HCT116 (cell line): ENCODE data around the gene UPK3BL1.
"Not testable (repeated sequence)": the region's sequence is repeated elsewhere in the genome, so short reads cannot be mapped to it uniquely, and the experiment has no call there.

Experiments
- CEBPB ChIP-seq: IDR thresholded peaks from 2 replicates; pipeline ENCODE4 v1.6.1; 2012; ENCODE audit warnings: low read depth
- EGR1 ChIP-seq: IDR thresholded peaks from 2 replicates; pipeline ENCODE4 v1.6.1; 2012; ENCODE audit warnings: low read depth
- ELF1 ChIP-seq: IDR thresholded peaks from 2 replicates; pipeline ENCODE4 v1.6.1; 2012; ENCODE audit warnings: low read depth, borderline replicate concordance
- EZH2 ChIP-seq: fragments of 200-600 bp; sonication (generic); IDR thresholded peaks from 2 replicates; pipeline ENCODE4 v1.6.1; 2017; ENCODE audit warnings: antibody characterized with exemption, mixed run types
- EZH2phosphoT487 ChIP-seq: fragments of 200-600 bp; IDR thresholded peaks from 2 replicates; pipeline ENCODE4 v1.6.1; 2018; ENCODE audit warnings: antibody characterized with exemption, borderline replicate concordance
- POLR2A ChIP-seq: IDR thresholded peaks from 2 replicates; pipeline ENCODE4 v1.7.0; 2011; ENCODE audit warnings: borderline replicate concordance; ENCODE audit not compliant: insufficient read depth, insufficient read length; ENCODE audit errors: extremely low read depth
- POLR2AphosphoS5 ChIP-seq: IDR thresholded peaks from 2 replicates; pipeline ENCODE4 v1.6.1; 2011; ENCODE audit warnings: mild to moderate bottlenecking, low read depth, low read length, moderate library complexity
- SRF ChIP-seq: IDR thresholded peaks from 2 replicates; pipeline ENCODE4 v1.6.1; 2012; ENCODE audit warnings: low read depth
- TF ChIP-seq, protein P1 (sequence below): IDR thresholded peaks from 2 replicates; pipeline ENCODE4 v1.6.1; 2012
- TF ChIP-seq, protein P2 (sequence below), 3 experiments: fragments of 200-600 bp in 1 of 3; sonication (generic) in 1 of 3; IDR thresholded peaks in 2 of 3; conservative IDR thresholded peaks in 1 of 3; 2 replicates each; pipeline ENCODE4 v1.5.1; 2012 to 2017; ENCODE audit warnings: low read depth in 2 of 3, low read length in 2 of 3, antibody characterized with exemption in 1 of 3, borderline replicate concordance in 1 of 3, control low read depth in 1 of 3, mild to moderate bottlenecking in 1 of 3, mixed read lengths in 1 of 3, mixed run types in 1 of 3, moderate library complexity in 1 of 3; ENCODE audit not compliant: insufficient read depth in 1 of 3
- TF ChIP-seq, protein P3 (sequence below): IDR thresholded peaks from 2 replicates; pipeline ENCODE4 v1.6.1; 2012

DNA sequence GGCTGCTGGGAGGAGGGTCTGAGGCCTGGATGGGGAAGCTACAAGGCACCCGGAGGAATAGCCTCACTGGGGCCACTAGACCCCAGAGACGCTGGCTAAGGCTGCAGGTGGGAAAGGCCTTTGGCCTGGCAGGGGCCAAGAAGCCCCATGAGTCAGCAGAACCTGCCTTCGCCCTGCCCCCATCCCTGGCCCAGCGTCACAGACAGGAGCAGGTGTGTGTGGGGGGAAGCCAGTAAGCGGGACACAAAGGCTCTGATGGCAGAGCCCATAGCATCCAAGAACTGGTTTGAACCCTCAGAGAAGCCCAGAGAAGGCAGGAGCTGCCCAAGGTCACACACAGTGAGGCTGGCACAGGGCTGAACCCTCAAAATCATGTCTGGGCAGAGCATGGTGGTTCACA, 35.7 kb downstream of the UPK3BL1 start:
- TF ChIP-seq, protein P1, sequence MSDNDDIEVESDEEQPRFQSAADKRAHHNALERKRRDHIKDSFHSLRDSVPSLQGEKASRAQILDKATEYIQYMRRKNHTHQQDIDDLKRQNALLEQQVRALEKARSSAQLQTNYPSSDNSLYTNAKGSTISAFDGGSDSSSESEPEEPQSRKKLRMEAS: not testable (repeated sequence)
- TF ChIP-seq CEBPB, POLR2A, EZH2phosphoT487, POLR2AphosphoS5, EGR1, EZH2, ELF1, SRF: not testable (repeated sequence)
- TF ChIP-seq, protein P2, sequence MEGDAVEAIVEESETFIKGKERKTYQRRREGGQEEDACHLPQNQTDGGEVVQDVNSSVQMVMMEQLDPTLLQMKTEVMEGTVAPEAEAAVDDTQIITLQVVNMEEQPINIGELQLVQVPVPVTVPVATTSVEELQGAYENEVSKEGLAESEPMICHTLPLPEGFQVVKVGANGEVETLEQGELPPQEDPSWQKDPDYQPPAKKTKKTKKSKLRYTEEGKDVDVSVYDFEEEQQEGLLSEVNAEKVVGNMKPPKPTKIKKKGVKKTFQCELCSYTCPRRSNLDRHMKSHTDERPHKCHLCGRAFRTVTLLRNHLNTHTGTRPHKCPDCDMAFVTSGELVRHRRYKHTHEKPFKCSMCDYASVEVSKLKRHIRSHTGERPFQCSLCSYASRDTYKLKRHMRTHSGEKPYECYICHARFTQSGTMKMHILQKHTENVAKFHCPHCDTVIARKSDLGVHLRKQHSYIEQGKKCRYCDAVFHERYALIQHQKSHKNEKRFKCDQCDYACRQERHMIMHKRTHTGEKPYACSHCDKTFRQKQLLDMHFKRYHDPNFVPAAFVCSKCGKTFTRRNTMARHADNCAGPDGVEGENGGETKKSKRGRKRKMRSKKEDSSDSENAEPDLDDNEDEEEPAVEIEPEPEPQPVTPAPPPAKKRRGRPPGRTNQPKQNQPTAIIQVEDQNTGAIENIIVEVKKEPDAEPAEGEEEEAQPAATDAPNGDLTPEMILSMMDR (IDR thresholded peaks at IDR 0.05 in 2 of 3, conservative IDR thresholded peaks at IDR 0.05 in 1 of 3; ENCODE audit: borderline replicate concordance in 1 of 3, insufficient read depth in 1 of 3, low read depth in 2 of 3, low read length in 2 of 3): not testable (repeated sequence)
- TF ChIP-seq, protein P3, sequence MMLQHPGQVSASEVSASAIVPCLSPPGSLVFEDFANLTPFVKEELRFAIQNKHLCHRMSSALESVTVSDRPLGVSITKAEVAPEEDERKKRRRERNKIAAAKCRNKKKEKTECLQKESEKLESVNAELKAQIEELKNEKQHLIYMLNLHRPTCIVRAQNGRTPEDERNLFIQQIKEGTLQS: not testable (repeated sequence)
